GM18498 (cell line): ENCODE measurements around the gene ASPDH.

Source experiments
- ATAC-seq: cut with Tn5 transposase; IDR thresholded peaks from one replicate; pipeline ENCODE4 v1.9.1; 2021; ENCODE audit warnings: mild to moderate bottlenecking, moderate library complexity; ENCODE audit not compliant: unreplicated experiment

The ASPDH gene

GRCh38 chr19:50516456-50516855, 2.7 kb upstream of the ASPDH start:
- ATAC-seq: no peak

- no peak for ATAC-seq
Measured at GRCh38 chr19:50515168-50515561, 1.5 kb upstream of the ASPDH start.

GRCh38 chr19:50514346-50515167, 844 bp upstream of the ASPDH start:
- no peak for ATAC-seq

DNA sequence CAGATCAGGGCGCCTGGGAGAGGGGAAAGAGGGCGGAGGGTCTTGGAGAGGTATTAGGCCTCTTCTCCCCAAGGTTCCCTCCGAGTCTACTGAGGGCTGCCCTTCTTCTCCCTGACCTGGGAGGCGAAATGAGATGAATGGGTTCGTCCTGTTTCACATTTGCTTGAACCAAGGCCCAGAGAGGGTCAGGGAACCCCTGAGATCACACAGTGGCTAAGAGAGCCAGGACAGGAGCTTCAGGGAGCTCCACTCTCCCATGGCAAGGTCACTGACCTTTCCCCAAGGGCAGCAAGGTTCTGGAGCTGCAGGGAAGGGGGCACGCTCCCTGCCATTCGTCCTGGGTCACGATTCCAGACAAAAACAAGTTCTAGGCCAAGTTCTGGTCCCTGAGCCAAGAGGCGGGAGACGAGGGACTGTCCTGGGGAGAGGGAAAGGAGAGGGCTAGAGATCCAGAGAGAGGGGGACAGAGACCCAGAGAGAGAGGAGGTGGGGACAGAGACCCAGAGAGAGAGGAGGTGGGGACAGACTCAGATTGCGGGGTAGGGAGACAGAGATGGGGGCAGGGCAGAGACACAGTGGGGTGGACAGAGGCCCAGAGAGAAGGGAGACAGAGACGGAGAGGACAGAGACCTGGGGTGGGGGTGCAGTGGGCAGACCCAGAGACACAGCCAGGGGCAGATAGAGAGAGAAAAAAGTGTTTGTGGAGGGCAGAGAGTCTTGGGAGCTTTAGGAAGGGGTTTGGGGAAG, 541 bp downstream of the ASPDH start:
- ATAC-seq: no peak

- no peak for ATAC-seq
Measured at GRCh38 chr19:50512112-50512998, 1.4 kb downstream of the ASPDH start.

DNA sequence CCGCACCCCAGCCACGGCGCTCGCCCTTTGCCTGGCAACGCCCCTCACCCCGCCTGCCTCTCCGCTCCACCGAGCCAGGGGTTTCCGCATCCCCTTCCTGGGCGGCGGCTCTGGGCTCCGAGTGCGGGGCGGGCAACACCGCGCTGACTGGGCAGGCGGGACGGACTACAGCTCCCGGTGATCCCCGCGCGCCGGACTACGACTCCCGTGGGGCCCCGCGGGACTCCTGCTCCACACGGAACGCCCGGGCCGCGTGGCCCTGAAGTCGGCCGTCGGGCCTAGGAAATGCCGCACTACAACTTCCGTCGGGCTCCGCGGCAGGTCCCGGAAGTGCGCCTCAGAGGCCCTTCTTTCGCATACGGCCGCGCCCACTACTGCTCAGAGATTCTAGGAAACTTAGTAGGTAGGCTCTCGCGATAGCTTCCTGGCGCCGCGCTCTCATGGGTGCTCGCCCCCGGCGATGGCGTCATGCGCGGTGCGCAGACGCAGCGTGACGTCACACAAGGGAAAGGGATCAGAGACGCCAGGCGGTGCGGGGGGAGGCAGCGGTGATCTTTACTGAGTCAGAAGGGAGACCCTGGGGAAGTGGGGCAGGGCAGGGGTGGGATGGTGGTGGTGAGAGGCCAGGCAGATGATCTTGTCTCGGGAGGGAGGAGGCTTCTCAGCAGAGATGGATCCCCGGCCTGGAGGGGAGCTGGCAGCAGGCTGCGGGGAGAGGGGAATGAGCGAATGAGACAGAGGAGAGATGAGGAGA, 2.5 kb downstream of the ASPDH start, which contains the start of gene JOSD2:
Gene JOSD2 (minus strand): TSS at position 123 of the 754 bp plus-strand sequence. CDS start 760 bp downstream, outside the sequence.
- peak; percentile 86 for ATAC-seq

- no peak for ATAC-seq
Measured at GRCh38 chr19:50510700-50511068, 3.0 kb downstream of the ASPDH start.

DNA sequence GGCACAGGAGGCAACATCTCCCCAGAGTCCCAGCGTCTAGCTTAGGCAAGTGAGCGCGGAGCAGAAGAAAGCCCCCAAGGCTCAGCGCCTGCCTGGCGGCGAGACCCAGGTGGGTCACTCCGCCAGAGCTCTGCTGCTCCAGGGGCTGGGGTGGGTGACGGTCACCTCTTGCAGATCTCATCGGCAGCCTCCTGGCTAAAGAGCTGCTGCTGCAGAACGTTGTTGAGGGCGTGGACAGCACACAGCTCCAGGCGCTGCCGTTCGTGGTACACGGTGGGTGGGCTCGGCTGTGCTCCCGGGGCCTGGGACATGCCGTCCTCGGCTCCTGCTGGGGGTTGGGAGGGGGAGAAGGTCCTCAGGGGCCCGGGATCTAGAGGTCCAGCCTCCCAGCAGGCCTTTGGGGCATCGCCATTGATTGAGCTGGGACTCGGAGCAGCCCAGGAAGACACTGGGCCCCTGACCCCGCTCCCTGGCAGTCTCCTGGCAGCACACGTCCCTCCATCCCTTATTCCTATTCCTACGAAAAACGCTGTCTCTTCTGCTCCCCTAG, 3.5 kb downstream of the ASPDH start:
- ATAC-seq: no peak

- no peak for ATAC-seq
Measured at GRCh38 chr19:50509366-50509765, 4.3 kb downstream of the ASPDH start.

DNA sequence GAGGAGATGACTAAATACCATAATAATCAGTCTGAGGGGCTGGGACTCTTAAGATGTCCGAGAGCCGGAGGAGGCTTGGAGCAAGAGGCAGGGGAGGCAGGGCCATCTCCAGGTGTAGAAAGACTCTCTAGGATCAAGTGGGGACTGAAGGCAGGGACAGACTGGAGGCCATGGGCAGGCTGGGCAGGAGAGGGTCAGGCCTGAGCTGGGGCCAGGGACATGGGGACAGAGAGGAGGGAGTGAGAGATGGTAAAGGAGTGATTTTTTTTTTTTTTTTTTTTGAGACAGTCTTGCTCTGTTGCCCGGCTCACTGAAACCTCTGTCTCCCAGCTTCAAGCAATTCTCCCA, 4.9 kb downstream of the ASPDH start:
- ATAC-seq: no peak

DNA sequence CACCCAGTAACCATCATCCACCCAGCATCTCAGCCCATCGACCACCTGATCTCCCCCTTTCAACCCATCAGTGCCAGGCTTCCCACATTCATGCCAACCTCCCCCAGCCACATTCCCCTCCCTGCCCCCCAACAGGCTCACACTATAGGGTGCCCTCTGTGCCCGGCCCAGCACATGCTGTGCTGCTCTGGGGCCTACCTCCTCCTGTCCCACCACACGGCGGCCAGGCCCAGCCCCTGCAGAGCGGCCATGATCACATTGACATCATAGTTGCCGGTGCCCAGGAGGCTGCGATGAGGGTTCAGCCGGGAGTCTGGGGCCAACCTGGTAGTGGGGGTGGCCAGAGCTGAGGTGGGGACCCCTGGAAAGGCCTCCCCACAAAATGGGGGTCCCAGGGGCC, 6.3 kb downstream of the ASPDH start:
- no peak for ATAC-seq

DNA sequence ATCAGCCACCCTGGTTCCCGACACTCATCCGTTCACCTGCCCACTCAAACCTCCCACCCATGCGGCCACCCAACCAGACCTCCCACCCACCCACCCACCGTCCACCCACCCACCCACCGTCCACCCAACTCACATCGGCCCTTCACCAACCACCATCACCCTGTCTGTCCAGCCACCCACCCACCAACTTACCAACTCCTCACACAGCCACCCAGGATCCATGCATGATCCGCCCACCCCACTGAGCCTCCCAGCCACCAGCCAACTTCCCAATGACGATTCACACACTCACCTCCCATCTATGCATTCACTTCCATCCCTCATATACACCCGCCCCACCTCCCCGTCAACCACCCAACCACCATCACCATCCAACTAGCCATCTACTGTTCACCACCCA, 7.0 kb downstream of the ASPDH start:
- ATAC-seq: no peak

DNA sequence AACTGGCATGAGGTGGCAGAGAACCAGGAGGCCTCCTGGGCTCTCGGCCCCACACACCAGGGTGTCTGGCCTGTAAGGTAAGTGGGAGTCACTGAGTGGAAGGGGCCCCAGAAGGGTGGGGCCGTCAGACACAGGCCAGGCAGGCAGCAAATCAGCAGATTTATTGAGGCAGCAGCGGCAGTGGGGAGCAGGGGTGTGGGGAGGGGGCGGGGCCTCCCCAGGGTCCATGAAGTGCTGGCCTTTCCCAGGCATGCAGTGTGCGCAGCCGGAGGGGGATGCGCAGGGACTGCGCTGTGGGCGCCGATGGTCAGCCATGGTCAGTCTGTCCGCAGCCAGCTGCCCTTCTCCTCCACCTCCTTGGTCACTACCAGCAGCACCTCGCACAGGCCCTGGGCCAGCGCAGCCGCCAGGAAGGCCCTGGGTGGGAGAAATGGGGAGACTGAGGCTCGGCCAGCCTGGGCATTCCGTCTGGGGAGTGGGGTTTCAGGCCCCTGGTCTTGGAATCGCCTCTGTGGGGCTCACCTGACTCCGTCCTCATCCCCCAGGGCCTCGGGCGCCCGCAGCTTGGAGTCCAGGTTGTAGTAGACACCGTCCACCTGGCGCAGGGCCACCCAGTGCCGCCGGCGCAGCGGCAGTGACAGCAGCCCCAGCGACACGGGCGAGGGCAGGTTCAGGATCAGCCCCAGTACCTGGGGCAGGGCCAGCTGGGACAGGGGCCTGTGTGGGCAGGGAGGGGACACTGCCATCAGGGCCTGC, 7.7 kb downstream of the ASPDH start:
- ATAC-seq: no peak

DNA sequence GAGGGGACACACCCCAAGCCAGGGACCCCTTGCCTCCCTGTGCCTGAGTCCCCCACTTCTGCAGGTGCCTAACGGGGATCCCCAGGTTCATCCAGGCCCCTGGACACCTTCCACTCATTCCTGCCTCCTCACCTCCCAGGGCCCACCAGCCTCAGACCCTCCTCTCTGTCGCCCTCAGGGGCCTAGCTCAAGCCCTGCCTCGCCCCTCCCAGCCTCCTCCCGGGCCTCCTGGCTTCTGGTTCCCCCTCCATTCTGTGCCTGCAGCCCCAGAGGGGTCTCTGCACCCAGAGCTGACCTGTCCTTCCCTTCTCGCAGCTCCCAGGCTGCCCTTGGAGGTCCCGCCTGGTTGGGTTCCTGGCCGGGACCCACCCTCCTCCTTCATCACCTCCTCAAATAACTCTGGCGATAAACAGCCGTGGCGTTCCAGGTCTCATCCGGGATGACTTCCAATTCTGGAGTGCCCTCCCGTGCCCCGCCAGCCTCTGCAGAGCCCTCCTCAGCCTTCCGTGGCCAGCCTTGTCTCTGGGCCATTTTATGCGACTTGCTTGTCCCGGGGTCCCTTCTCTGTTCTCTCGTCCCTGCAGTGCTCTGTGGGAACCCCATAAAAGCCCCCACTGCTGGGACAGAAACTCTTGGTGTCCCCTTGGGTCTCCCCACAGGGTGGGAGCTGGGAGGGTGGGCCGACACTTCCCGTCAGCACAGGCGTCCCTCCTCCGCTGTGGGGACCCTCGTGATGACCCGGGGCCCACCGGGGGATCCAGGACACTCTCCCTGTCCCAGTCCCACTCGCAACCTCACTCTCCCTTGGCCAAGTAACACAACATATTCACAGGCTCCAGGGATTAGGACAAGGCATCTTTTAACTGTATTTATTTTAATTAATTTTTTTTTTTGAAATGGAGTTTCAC, 11.9 kb downstream of the ASPDH start:
- no peak for ATAC-seq

DNA sequence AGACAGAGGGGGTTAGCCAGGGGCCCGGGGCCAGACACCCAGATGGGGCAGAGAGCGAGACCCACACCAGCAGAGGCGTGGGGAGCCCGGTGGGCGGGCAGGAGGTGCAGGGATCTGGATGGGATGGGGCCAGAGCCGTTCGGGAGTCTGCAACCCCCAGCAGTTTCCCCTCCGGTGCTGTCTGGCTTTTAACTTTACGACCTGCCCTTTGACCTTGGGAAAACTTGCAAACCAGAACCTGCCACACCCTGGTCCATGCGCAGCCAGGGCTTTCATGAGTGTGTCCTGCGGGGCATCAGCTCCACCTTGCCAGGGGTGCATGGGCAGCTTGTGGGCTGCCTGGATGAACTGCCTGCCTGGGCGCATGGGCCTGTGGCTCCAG, 12.5 kb downstream of the ASPDH start:
- no peak for ATAC-seq

DNA sequence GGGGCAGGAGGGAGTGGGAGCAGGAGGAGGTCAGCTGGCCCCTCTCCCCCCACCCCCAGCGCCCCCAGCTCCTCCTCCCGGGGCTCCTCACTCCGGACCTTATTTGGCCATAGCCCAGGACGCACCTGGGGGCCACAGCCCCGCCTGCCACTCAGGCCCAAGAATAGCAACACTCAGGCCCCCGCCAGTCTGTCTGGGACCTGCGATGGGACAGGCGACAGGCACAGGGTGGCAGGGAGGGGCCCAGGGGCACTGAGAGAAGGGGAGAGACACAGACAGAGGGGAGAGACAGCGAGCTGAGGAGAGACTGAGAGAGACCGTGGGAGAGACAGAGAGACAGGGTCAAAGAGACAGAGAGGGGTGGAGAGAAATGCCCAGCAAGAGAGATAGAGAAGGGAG, 13.0 kb downstream of the ASPDH start:
- ATAC-seq: no peak

DNA sequence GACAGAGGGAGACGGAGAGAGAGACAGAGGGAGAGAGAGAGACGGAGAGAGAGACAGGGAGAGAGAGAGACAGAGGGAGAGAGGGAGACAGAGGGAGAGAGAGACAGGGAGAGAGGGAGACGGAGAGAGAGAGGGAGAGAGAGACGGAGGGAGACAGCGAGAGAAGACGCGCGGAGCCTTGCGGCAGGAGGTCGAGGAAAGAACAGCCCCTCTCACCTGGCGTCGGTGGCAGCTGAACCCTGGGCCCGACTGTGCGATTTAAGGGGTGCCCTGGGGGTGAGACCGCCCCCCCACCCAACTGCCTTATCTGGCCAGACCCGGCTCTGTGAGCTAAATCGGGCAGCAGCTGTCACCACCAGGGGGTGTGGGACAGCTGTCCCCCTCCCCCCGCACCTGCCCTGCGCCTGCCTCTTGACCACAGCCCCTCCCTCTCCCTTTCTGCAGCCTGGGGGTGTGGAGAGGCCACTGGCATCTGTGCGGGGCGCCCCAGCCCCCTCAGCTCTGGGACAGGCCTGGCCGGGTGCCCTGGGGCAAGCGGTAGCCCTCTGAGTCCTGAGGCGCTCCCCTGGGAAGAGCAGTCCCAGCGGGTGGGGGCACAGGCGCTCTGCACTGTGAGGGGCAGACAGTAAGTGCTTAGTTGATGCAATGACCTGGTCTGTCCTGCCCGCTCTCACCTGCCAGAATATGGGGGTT, 13.5 kb downstream of the ASPDH start:
- no peak for ATAC-seq
